ENCODE measurements around the gene NLRC5.
"Not testable (repeated sequence)": the region's sequence is repeated elsewhere in the genome, so short reads cannot be mapped to it uniquely, and the experiment has no call there.

NLRC5 gene

DNA sequence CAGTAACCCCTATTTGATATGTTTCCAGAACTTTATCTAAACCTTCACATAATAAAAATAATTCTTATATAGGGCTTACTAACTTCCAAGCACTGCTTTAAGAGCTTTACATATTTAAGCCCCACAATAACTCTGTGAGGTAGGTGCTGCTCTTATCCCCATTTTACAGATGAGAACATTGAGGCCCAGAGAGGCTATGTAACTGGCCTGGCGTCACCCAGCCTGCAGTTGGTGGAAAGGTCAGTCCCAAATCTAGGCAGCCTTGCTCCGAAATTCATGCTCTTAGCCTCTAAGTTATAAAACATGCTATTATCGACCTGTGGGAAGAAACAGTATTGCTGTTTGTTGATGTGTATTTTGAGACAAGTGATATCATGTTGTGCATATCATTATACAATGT, 9.0 kb downstream of the NLRC5 start:
- no peak for DNase-seq (ENCODE audit: low read depth in 2 of 3, low spot score in 1 of 3)

DNA sequence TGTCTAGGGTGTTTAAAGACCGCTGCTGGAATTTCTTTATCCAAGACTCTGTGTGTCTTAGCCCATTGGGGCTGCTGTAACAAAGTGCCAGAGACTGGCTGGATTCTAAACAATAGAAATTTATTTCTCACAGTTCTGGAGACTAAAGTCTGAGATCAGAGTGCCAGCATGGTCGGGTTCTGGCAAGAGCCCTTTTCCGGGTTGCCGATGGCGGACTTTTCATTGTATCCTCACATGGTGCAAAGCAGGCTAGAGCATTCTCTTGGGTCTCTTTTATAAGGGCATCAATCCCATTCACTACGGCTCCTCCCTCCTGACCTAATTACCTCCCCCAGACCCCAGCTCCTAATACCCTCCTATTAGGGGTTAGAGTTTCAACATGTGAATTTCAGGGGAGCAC, 9.5 kb downstream of the NLRC5 start:
- no peak for DNase-seq (ENCODE audit: low read depth in 2 of 3, low spot score in 1 of 3)

DNA sequence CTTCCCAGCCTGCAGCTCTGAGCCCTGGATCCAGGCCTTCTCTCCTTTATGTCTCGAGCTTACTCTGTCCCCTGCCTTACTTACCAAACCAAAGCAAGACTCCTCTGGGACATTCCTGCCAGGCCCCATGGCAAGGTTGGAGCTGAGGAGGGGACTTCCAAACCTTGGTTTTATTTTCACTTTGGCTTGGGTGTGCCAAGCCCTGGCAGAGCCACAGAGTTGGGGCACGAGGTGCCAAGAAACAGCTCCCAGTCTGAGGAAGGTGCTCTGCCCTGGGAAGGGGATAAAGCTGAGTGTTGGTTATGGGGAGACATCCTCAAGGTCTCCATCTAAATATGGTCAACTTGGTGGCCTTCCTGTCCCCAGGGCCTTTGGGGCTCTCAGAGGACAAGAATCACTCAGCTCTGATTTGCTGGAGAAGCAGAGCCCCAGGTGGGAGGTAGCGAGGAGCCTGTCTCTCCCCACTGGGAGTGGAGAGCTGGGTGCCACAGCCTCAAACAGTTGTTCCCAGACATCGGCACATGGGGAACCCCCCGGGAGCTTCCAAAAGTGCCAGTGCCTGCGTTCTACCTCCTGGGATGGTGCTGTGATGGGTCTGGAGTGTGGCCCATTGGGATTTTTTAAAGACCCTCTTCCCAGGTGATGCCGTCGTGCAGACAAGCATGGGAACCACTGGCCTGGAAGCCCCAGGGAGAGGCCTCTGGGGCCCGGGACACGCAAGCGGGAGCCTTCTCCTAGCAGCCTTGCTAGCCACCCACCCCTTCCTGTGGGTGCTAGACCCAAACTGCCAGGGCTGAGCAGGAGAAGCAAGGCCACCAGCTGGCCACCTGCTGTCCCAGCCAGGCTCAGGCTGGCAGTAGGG, 10.3 kb downstream of the NLRC5 start:
- no peak for DNase-seq (ENCODE audit: low read depth in 2 of 3, low spot score in 1 of 3)

DNA sequence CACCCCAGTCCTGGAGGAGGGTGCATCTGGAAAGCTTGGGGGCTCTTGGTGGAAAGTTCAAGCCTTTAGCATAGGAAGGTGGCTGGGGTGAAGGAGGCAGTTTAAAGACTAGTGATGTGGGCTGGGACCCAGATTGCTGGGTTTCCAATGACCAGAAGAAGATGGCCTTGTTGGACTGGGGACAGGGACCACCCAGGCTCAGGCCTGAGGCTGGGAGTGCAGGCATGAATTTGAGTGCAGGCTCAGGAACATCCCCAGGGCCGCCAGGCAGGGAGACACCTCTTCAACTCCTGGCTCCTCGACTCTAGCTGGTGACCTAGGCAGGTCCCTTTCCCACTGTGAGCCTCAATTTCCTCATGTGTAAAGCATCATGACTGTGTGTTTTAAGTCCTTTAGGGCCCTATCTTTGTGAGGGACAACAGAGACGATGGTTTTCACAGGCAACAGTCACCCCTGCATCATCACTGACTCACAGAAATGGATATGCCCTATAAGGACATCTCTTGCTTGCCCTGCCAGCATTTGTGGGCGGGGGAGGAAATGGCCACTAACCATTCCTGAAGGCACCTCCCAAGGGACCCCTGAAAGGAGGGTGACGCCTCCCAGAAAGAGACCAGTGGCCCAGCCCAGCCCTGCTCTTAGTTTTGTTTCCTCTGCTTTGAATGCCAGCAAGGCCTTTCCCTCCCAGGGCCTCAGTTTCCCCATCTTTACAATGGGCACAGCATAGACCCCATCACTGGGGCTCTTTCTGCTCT, 11.1 kb downstream of the NLRC5 start:
- DNase-seq (ENCODE audit: low read depth in 2 of 3, low spot score in 1 of 3) = peak in 2 of 3 donors; percentile 58 to 67

DNA sequence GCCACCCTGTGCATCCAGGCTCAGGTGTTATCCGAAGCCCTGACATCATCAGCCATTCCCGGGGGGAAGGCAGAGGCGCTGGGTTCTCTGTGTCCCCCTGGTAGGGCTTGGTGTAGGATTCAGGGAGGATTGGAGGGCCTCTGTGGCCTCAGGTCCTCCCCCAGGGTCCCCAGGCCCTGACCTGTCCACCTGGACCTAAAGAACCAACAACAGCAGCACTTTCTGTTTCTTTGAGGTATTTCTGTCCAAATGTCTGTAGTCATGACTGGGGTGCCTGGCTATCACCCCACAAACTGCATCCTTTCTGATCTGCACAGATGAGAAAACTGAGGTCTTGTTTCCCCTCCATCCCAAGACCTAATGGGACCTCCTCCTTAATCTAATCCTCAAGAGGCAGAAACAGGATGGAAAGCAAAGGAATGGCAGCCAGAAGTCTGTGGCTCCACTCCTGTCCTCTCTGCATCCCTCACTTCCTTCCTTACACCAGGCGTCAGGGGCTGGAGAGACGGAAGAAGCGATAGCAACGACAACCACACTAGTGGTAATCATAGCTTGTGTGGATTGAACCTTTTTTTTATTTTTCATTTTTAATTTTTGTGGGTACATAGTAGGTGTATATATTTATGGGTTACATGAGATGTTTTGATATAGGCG, 11.8 kb downstream of the NLRC5 start:
- no peak for DNase-seq (ENCODE audit: low read depth in 2 of 3, low spot score in 1 of 3)

DNA sequence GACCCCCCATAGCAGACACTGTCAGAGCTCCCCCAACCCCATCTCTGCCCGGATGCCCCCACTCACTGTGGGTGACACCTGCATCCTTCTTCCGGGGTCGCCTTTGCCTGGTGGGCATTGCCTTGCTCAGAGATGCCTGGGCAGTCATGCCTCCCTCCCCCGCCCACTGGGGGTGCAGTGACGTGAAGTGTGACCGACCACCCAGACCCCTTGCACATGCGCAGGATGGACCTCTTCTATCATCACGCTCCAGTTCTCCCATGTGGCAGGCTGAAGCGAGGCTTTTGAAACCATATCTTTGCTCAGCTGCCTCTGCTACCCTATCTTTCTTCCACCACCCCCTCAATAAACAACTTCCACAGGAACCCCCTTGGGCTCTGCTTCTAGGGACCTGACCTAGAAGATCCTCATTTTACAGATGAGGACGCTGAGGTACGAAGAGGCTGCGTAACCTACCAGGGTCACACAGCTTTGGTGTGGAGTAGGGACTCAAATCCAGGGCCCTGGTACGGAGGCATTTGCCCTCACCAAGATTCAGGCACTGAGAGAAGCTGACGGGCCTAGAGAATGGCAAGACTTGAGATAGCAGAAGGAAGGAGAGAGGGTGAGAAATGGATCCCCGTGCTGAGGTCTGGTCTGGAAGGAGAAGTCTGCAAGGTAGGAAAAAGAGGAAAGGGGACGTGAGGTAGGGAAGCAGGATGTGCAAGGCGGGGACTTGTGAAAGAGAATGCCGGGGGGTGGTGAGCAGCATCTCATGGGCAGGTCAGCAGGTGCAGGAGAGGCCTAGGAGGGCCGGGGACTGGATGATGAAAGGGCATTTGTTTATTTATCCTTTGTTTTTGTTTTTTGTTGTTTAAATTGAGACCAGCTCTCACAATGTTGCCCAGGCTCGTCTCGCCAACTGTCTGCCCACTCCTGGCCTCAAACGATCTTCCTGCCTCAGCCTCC, 14.4 kb downstream of the NLRC5 start:
- no peak for DNase-seq (ENCODE audit: low read depth in 2 of 3, low spot score in 1 of 3)

DNA sequence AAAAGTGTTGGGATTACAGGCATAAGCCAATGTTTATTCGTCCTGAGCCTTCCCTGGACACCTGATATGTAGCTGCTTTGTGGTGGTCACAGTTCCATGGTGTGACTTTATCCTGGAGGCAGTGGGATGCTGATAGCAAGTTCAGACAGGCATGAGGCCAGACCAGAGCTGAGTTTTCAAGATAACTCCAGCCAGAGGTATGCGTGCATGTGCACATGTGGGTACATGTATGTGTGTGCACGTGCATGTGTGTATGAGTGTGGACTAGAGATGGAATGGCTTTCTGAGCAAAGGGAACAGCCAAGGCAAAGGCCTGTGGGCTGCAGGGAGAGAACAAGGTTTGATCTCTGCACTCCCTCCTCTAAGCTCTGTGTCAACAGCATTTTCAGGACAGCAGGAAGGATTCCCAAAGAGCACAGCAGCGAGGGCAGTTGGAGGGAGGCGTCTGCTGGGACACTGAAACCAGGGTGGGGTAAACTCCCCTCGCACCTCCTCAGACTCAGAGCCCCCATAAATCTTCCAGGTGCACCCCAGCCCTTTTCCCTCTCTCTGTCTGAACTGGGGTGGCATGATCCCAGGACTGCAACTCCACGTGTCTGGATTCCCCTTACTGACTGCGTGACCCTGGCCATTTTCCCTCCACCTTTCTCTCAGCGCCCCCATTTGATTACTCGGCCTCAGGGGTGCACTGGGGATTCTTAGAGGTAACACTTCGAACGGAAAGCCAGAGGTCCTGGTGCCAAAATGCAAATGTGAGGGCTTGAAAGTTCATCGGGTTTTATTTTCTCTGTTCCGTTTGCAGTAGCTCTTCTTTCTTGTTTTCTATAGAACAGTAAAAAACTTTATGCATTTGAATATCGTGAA, 15.3 kb downstream of the NLRC5 start:
- no peak for DNase-seq (ENCODE audit: low read depth in 2 of 3, low spot score in 1 of 3)

DNA sequence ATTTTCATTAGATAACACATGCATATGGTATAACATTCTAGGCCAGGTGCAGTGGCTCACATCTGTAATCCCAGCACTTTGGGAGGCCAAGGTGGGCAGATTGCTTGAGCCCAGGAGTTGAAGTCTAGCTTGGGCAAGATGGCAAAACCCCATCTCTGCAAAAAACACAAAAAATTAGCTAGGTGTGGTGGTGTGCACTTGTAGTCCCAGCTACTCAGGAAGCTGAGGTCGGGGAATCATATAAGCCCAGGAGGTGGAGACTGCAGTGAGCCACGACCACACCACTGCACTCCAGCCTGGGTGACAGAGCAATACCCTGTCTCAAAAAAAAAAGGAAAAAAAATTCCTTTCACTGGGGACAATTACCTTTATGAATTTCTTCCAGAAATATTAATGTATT, 16.2 kb downstream of the NLRC5 start:
- DNase-seq (ENCODE audit: low read depth in 2 of 3, low spot score in 1 of 3) = not testable (repeated sequence)

DNA sequence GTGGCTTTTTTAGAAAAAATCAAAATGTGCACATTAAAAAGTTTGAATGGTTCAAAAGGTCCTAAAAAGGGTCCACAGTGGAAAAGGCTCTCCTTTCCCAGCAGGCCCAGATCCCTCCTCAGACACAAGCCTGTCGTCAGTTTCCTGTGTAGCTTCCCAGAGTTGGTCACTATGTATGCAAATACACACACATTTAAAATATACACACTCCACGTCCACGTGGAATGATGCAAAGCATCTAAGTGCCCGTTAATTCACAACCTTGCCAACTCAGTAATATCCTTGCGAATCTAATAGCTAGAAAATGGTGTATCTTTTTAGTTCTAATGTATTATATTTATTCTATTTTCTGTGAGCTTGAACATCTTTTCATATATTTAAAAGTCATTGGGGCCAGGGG, 17.7 kb downstream of the NLRC5 start:
- DNase-seq (ENCODE audit: low read depth in 2 of 3, low spot score in 1 of 3) = no peak

DNA sequence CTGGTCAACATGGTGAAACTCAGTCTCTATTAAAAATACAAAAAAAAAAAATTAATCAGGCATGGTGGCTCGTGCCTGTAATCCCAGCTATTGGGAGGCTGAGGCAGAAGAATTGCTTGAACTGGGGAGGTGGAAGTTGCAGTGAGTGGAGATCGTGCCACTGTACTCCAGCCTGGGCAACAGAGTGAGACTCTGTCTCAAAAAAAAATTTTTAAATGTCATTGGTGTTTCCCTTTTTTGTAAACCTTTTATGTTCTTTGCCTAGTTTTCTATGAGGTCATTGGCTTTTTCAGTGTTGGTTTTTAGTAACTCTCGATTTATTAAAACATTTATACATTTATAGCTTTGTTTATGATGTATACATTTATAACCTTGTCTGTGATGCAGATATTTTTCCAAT, 18.2 kb downstream of the NLRC5 start:
- no peak for DNase-seq (ENCODE audit: low read depth in 2 of 3, low spot score in 1 of 3)

DNA sequence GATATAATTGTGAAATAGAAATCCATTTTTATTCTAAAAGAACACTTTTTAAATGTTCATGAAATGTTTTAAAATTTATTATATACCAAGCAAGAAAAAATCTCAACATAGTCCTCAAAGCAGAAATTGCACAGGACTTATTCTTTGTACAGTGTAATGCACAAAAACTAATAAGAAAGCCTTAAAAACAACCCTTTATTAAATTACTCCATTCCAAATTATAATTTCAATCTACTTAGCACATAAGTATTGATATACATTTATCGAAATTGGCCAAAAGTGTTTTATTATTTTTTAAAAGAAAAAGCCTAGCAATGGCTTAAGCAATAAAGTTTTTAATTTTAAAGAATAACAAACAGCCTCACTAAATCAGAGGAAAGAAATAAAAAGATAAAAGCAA, 19.1 kb downstream of the NLRC5 start:
- DNase-seq (ENCODE audit: low read depth in 2 of 3, low spot score in 1 of 3) = no peak

DNA sequence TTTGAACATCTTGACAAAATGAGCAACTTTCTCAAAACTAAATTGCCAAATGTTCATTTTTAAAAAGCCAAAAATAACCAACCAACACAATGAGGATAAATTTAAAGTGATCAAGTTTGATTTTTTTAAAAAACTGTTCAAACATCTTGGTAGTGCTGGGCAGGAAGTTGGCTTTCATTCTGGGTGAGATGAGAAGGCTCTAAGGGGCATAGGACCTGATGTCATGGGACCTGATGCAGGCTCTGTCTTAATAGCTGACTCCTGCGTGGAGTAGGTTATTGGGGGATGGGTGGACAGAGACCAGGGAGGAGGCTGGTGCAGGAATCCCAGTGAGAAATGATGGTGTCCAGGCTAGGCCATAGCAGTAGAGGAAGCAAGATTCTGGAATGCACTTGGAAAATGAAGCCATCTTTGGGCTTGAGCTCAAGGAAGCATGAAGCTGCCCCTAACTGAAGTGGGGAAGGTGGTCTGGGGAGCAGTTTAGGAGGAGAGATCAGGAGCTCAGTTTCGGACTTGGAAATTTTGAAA, 20.4 kb downstream of the NLRC5 start:
- no peak for DNase-seq (ENCODE audit: low read depth in 2 of 3, low spot score in 1 of 3)

DNA sequence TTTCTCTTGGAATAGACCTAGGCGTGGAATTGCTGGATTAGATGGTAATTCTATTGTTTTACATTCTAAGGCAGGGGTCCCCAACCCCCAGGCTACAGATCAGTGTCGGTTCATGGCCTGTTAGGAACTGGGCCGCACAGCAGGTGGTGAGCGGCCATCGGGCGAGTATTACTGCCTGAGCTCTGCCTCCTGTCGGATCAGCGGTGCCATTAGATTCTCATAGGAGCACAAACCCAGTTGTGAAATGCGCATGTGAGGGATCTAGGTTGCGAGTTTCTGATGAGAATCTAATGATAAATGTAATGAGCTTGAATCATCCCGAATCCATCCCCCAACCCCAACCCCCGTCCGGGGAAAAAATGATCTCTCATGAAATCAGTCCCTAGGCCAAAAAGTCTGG, 23.0 kb downstream of the NLRC5 start:
- no peak for DNase-seq (ENCODE audit: low read depth in 2 of 3, low spot score in 1 of 3)

DNA sequence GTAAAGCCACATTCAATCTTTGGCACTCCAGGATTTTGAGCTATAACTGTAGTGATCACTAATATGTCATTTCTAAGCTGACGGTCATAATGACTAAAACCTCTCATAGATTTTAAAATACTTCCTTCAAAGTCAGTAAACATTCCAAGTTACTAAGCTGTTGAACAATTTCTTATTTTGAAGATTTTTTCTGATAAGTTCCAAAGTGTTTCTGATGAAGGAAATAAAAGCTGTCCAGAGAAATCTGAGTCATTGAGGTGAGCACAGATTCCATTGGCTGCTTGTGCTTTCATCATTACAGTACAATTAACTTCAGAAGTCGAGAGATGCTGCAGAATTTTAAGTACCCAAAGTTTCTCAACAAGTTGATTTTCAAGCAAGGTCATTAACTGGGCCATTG, 23.9 kb downstream of the NLRC5 start:
- no peak for DNase-seq (ENCODE audit: low read depth in 2 of 3, low spot score in 1 of 3)

DNA sequence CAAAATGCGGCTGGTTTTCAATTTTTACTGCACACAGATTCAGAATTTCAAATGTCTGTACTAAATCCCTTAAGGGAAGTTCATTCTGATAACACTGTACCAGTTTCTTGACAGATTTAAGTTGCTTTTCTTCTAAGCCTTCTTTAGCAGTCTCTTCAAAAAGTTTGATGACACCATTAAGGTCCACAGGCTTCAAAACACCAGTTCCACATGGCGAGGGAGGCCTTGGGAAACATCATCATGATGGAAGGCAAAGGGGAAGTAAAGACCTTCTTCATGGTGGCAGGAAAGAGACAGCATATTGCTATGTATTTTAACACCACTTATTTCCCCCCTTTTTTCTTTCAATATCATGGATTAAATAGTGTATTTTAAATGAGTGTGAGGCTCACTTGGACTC, 24.5 kb downstream of the NLRC5 start:
- DNase-seq (ENCODE audit: low read depth in 2 of 3, low spot score in 1 of 3) = no peak

DNA sequence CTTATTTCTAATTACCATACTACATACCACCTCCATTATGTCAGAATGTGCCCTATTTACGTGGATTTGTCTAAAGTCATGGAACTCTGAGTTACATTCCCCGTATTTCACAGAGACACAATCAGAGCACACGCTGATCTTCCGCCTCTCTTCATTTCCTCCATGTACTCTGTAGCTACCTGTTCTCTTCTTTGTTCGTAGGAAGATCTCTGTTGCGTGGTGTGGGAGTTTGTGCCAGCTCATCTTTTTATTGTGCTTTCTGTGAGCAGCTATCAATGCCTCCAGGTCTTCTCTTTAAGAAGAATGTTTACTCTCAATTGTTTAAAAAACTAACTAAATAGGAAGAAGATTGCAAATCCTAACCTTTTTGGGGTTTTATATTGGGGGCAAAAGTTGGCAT, 26.9 kb downstream of the NLRC5 start:
- DNase-seq (ENCODE audit: low read depth in 2 of 3, low spot score in 1 of 3) = no peak

DNA sequence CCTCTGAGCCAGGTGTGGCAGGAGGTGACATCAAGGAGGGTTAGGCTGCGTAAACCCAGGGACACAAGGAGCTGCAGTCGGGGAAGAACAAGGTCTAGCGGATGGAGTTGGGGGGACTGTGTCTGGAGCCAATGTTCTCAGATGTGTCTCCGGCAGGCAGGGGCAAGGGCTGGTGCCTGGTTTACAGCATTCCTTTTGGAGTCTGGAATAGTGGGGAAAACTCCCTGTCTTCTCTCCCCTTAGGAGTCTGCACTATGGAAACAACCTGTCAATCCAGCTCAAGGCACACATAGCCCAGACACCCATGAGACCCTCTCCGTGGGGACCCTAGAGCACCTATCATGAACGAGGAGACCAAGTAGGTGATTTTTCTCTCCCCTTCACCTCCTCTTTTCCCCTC, 27.5 kb downstream of the NLRC5 start:
- DNase-seq (ENCODE audit: low read depth in 2 of 3, low spot score in 1 of 3) = no peak

DNA sequence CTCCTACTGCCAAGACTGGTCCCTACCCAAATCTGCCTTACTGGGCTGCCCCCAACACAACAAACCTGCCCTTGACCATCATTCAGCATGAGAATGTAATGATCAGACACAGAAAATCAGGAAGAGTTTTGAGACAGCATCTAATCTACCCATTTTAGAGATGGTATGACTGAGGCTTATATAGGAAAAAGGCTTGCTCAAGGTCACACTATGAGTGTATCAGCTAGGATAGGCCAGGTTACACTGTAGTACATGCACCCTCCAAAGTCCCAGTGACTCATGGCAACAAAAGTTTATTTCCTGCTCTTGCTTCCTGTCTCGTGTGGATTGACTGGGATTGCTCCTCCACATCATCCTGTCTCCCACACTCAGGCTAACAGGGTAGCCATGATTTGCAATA, 27.9 kb downstream of the NLRC5 start:
- no peak for DNase-seq (ENCODE audit: low read depth in 2 of 3, low spot score in 1 of 3)

DNA sequence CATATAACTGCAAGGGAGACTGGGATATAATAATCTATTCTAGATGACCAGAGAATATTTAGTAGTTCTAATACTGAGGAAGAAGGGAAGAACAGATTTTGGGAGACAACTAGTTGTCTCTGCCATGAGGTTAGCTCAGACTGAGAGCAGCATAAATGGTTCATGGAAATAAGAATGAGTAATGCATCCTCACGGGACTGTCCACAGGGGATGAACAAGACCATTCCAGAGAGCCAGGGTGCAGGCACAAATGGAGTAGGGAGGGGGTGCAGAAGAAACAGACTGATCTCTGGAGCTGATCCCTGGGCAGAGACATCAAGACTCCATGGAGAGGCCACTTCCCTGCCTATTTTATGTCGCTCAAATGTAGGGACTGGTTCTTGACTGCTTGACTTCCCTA, 30.4 kb downstream of the NLRC5 start:
- DNase-seq (ENCODE audit: low read depth in 2 of 3, low spot score in 1 of 3) = no peak

DNA sequence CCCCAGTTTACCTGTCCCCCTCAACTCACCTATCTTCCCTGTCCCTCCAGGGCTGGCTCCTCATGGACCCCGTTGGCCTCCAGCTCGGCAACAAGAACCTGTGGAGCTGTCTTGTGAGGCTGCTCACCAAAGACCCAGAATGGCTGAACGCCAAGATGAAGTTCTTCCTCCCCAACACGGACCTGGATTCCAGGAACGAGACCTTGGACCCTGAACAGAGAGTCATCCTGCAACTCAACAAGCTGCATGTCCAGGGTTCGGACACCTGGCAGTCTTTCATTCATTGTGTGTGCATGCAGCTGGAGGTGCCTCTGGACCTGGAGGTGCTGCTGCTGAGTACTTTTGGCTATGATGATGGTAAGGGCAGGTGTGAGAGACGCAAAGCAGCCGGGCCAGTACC, 31.3 kb downstream of the NLRC5 start:
- DNase-seq (ENCODE audit: low read depth in 2 of 3, low spot score in 1 of 3) = no peak

All from stimulated activated CD4-positive, alpha-beta T cell treated with anti-CD3 and anti-CD28 coated beads, Interleukin-12 subunit alpha, Interleukin-12 subunit beta, amount 100 ng/mL, for 48 hours (primary cell).